ENCODE results near the gene MOCS3.

GRCh38 chr20:50975701-50976330 is 17.2 kb downstream of the MOCS3 start:
- no peak for TF ChIP-seq POLR2AphosphoS5 (IDR thresholded peaks at IDR 0.05)
- TF ChIP-seq CTCF (IDR thresholded peaks at IDR 0.05) = no peak
